ENCODE measurements around the gene XDH. TPM values are rescaled to one million over a fixed set of nuclear protein-coding genes. Genes with fewer than 3 reads are reported as not detected.

The XDH gene
- total and polyA plus RNA-seq, 9 of the 15 experiments (the other 6 are each of a cell fraction or from before 2014, with no cell fraction given), result 0.04 to 0.06 TPM; not detected in 7

DNA sequence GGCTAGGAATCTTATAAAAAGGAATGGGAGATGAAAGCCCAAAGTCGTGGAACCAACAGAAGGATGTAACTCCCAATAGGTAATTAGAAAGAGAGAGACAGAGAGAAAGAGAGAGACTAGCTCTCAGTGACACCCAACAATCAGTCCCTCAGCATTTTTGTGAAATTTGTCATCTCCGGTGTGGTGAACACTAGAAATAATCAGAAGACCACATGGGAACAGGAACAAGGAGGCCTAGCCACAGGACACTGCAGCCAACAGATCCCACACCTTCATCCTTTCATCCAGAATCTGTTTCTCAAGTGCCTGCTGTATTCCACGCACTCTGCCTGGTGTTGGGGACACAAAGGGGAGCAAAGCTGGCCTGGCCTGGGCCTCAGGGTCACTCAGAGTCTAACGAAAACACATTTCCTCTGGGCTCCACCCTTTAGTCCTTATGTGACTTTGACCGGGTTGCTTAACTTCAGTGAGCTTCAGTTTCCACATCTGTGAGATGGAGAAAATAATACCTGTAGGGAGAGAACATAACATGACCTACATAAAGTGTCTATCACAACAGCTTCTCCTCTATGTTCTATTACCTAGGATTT lies 127.5 kb downstream of the XDH start:
- Histone ChIP-seq H4K20me1 (replicated peaks; ENCODE audit: control insufficient read depth, insufficient read depth, low read length) (no peaks in the 10 kb centered on the region), H3K36me3 (ENCODE audit: control insufficient read depth, insufficient read depth, low read length) (no peaks in the 10 kb centered on the region), H3K27ac (ENCODE audit: extremely low read depth, low read depth, low read length) (no peak overlapping the region), H3K4me3 (no peak overlapping the region), H3K4me1 (replicated peaks in 1 of 2; ENCODE audit: control insufficient read depth in 2 of 2, insufficient read depth in 2 of 2, low read length in 2 of 2) (no peaks in the 10 kb centered on the region), H3K9me3 (replicated peaks; ENCODE audit: control insufficient read depth, insufficient read depth, low read depth, low read length) (no peaks in the 10 kb centered on the region), H3K27me3 (ENCODE audit: control insufficient read depth in 2 of 2, insufficient read depth in 2 of 2, low read length in 2 of 2) (peaks cover 0 to 13% of the 10 kb centered on the region in 2 experiments; a peak in 2 of 5 replicates), H2AFZ (ENCODE audit: low read depth, low read length) (no peak overlapping the region), H3K9ac (ENCODE audit: insufficient read depth in 1 of 2, low read depth in 2 of 2, low read length in 2 of 2) (no peak overlapping the region), H3K4me2 (ENCODE audit: insufficient read depth, low read length) (no peak overlapping the region), H3K79me2 (ENCODE audit: control insufficient read depth, insufficient read depth, low read length) (no peaks in the 10 kb centered on the region), H3K9me1 (ENCODE audit: control insufficient read depth, insufficient read depth, low read length) (no peaks in the 10 kb centered on the region)
- no TSS peak for BruUV-seq (replicated peaks)
- TF ChIP-seq CEBPB (tag; IDR thresholded peaks at IDR 0.05), result no peak
- TF ChIP-seq, protein P1, sequence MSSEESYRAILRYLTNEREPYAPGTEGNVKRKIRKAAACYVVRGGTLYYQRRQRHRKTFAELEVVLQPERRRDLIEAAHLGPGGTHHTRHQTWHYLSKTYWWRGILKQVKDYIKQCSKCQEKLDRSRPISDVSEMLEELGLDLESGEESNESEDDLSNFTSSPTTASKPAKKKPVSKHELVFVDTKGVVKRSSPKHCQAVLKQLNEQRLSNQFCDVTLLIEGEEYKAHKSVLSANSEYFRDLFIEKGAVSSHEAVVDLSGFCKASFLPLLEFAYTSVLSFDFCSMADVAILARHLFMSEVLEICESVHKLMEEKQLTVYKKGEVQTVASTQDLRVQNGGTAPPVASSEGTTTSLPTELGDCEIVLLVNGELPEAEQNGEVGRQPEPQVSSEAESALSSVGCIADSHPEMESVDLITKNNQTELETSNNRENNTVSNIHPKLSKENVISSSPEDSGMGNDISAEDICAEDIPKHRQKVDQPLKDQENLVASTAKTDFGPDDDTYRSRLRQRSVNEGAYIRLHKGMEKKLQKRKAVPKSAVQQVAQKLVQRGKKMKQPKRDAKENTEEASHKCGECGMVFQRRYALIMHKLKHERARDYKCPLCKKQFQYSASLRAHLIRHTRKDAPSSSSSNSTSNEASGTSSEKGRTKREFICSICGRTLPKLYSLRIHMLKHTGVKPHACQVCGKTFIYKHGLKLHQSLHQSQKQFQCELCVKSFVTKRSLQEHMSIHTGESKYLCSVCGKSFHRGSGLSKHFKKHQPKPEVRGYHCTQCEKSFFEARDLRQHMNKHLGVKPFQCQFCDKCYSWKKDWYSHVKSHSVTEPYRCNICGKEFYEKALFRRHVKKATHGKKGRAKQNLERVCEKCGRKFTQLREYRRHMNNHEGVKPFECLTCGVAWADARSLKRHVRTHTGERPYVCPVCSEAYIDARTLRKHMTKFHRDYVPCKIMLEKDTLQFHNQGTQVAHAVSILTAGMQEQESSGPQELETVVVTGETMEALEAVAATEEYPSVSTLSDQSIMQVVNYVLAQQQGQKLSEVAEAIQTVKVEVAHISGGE (CRISPR knock-in tag; IDR thresholded peaks at IDR 0.05), result no peak
- no peak for TF ChIP-seq ZZZ3 (IDR thresholded peaks at IDR 0.05)
- no peak for TF ChIP-seq ZNF436 (CRISPR knock-in tag; IDR thresholded peaks at IDR 0.05)
- TF ChIP-seq, protein P2, sequence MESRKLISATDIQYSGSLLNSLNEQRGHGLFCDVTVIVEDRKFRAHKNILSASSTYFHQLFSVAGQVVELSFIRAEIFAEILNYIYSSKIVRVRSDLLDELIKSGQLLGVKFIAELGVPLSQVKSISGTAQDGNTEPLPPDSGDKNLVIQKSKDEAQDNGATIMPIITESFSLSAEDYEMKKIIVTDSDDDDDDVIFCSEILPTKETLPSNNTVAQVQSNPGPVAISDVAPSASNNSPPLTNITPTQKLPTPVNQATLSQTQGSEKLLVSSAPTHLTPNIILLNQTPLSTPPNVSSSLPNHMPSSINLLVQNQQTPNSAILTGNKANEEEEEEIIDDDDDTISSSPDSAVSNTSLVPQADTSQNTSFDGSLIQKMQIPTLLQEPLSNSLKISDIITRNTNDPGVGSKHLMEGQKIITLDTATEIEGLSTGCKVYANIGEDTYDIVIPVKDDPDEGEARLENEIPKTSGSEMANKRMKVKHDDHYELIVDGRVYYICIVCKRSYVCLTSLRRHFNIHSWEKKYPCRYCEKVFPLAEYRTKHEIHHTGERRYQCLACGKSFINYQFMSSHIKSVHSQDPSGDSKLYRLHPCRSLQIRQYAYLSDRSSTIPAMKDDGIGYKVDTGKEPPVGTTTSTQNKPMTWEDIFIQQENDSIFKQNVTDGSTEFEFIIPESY (CRISPR knock-in tag; IDR thresholded peaks at IDR 0.05), result no peak
- TF ChIP-seq PHF21A (IDR thresholded peaks at IDR 0.05; ENCODE audit: borderline replicate concordance, low read depth), result no peak
- no peak for TF ChIP-seq KLF6 (CRISPR knock-in tag; IDR thresholded peaks at IDR 0.05; ENCODE audit: borderline replicate concordance)
- no peak for TF ChIP-seq TAF9B (IDR thresholded peaks at IDR 0.05; ENCODE audit: partially characterized antibody)
- TF ChIP-seq ZNF384 (IDR thresholded peaks at IDR 0.05; ENCODE audit: low read depth, low read length), result no peak
- TF ChIP-seq ZNF316 (IDR thresholded peaks at IDR 0.05), result no peak
- TF ChIP-seq NCOA1 (IDR thresholded peaks at IDR 0.05; ENCODE audit: low read depth), result no peak
- no peak for TF ChIP-seq SP2 (IDR thresholded peaks at IDR 0.05; ENCODE audit: extremely low read depth, low read depth, low read length, poor library complexity, severe bottlenecking)
- TF ChIP-seq SMAD2 (IDR thresholded peaks at IDR 0.05; ENCODE audit: low read depth, low read length), result no peak
- intact Hi-C loops (cut with micrococcal nuclease) (no loop called here), in situ Hi-C loops (cut with MboI) (no loop called here)
- ChIA-PET CTCF (ENCODE audit: low intra/inter-chr PET ratio) (no interaction called here), POLR2A (interaction anchor here (0.6 to 1.5 kb wide), 3 partner anchors 18 to 28 kb away, joined by 3 read pairs; no protein-coding TSS in a partner anchor)
- ATAC-seq (no peak), DNase-seq (ENCODE audit: extremely low read depth in 1 of 4, low spot score in 3 of 4) (no peak), FAIRE-seq (no peak)
- 0% methylated on average over 5 of the region's 5 CpGs for WGBS (ENCODE audit: insufficient coverage, low coverage, missing lambda C conversion rate)

Measured in K562 (cell line).